Tibial nerve (tissue), 3 donors: Measurements from ENCODE around the gene PFKFB4.

Experiments
- EP300 ChIP-seq, 2 donors: sonication (generic); formaldehyde crosslinking; IDR thresholded peaks; one replicate each; pipeline ENCODE4 v1.6.1; 2017; ENCODE audit warnings: antibody characterized with exemption in 2 of 2, mild to moderate bottlenecking in 1 of 2
- POLR2A ChIP-seq, 2 donors: fragments of 450-650 bp; IDR thresholded peaks; one replicate each; pipeline ENCODE4 v1.6.1; 2017; ENCODE audit warnings: antibody characterized with exemption in 2 of 2, mild to moderate bottlenecking in 2 of 2, moderate library complexity in 2 of 2

DNA sequence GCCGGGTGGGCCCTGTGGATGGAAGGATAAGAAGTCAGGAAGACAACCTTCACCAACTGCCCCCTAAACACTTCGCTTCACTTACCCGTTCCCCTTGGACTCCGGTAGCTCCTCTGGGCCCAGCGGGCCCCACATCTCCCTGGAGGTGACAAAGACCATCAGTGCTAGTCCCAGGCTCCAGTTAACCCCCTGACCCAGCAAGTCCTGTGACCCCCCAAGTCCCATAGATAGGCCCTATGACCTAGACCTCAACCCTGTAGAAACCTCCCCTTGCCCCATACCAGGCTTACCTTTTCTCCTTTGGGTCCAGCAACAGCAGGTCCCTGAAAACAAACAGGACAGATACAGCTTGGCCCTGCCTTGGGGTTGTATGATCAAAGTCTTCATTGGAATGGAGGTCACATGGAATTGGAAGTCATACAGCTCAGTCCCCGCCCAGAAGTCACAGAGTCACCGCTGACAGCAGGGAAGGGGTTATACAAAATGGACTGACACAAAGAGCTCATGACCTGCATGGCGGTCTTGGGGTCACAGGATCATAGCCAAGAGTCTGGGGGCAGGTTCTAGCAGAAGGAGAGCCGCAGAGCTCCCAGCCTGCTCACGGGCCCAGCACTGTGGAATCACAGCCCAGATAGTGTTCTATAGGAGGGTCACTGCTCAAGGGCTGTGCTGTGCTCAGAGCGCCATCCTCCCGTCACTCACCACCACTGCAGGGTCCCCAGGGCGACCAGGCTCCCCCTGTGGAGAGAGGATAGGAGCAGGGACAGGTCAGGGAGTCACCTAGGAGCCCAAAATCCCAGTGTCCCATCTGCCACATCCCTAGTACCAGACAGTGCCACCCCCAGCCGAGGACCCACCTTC, 25.2 kb upstream of the PFKFB4 start:
- TF ChIP-seq POLR2A (IDR thresholded peaks at IDR 0.05): no peak
- no peak for TF ChIP-seq EP300 (IDR thresholded peaks at IDR 0.05)
